GM19043 (cell line): Measurements from ENCODE around the gene KIF11.

Source experiments
- ATAC-seq: cut with Tn5 transposase; IDR thresholded peaks from one replicate; pipeline ENCODE4 v1.9.1; 2021; ENCODE audit warnings: low read depth; ENCODE audit not compliant: unreplicated experiment

KIF11 gene

DNA sequence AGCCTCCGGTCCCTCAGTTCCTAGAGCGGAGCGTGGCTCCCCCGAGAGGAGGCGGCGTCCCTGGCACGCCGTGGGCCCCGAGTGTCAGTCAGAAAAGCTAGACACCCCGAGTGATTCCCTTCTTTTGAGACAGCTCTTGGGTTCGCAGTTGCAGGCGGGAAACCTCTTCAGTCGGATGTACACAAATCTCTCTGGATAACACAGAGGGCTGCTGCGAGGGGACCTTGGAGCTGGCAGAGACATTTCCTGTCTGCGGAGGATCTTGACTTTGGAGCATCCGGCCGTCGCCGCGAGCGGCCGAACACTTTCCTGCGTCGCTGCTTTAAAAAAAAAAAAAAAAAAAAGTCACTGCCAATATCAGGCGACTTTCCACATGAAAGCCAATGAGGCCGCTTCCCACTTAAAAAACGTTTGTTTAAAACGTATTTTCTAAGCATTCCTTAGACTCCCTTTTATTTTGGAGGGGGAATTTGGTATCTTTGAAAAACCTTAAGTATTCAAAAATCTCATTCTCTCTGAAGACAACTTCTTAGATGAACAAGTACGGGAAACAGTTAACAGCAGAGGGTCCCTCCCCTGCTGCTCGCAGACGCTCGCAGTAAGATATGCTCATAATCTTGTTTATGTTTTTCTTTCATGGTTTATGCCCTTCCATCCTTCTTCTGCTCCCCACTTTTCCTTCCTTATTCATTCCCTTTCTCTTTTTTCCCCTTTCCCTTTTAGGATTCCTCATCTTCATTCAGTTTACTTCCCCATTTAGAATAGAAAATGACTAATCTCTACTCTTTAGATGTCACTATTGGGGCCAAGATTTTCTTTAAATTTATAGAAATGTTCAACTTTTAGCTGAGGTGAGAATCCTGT, 106.8 kb downstream of the KIF11 start:
- no peak for ATAC-seq

DNA sequence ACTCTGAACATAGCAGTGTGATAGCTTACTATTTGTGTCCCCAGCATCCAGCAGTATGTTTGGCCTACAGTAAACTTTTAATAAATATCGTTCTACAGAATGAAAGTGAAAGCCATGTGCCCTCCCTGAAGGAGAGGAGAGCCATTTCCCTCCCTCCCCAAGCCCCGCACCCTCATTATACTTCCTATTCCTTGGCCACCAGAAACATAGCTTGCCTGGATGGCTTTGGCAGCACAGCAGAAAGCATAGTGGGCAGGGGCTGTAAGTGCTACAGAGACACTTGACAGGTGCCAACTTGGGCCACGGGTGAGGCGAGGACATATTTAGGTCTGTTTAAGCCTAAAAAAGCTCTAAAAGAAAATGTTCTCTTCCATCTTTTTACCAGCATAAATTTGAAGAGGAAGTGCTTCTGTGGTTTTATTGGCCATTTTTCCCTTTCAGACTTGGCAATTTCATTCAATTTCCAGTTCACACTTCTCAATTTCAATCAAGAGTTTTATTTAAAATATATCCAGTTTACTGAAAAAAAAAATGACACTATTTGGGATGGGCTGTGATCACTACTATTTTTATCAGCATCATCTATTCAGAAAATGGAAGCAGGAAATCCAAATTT, 109.5 kb downstream of the KIF11 start:
- no peak for ATAC-seq
